Measurements from ENCODE around the gene GHRHR.

Gene GHRHR

DNA sequence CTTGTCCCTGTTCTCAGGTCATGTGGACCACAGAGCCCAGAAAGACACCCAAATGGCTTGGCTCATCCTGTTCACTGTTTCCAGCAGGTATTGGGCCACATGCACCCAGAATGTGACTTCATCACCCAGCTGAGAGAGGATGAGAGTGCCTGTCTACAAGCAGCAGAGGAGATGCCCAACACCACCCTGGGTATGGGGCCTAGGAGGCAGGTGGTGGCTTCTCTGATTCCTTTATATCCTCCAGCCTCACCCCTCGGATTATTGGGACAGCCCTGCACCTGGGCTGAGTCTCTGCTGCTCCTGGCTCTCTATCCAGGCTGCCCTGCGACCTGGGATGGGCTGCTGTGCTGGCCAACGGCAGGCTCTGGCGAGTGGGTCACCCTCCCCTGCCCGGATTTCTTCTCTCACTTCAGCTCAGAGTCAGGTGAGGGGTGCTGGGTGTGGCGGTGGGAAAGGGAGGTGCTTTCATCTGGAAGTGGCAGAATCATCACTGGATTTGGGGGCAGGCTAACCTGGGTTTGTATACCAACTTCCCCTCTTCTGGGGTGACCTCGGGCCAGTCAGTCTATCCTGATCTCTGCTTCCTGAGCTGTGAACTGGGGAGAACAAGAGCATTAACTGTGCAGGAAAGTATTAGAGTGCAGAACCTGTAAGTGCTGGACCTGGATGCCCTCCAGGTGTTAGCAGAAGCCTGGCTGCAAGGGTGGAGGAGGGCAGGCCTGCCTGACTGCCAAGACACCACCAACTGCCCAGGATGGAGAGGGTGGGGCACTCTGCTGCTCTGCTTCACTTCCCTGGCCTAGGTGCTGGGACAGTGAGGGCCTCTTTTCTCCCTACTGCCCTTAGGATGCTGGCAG, 5.2 kb downstream of the GHRHR start:
- DNase-seq, result no peak

DNA sequence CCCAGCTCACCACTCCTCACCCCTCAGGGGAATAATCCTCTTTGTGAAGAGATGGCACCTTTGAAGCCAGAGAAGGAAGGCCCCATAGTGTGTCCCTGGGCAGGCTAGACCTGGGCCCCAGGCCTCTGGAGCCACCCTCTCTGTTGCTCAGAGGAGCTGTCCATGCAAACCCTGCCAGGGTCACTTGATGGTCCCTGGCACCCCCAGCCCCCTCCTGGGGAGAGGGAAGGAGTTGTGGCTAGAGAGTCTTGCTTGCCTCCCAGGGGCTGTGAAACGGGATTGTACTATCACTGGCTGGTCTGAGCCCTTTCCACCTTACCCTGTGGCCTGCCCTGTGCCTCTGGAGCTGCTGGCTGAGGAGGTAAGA, 5.8 kb downstream of the GHRHR start:
- no peak for DNase-seq

DNA sequence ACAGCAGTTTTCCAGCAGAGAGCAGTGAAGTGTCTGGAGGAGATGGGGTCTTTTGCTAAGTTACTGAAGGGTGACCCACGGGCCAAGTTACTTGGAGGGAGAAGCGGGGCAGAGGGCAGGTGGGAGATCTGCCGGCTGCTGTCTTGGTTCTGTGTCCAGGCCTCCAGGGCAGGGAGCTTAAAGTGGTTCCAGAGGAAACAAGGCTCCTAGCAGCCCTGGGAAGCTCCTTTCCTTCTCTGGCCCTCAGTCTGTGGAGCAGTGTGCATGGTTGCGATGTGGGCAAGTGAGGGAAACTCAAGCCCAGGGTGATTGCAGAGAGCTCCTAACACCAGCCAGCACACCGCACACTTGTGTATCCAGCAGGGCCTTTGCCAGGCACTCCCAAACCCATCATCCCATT, 6.3 kb downstream of the GHRHR start:
- DNase-seq, result no peak

DNA sequence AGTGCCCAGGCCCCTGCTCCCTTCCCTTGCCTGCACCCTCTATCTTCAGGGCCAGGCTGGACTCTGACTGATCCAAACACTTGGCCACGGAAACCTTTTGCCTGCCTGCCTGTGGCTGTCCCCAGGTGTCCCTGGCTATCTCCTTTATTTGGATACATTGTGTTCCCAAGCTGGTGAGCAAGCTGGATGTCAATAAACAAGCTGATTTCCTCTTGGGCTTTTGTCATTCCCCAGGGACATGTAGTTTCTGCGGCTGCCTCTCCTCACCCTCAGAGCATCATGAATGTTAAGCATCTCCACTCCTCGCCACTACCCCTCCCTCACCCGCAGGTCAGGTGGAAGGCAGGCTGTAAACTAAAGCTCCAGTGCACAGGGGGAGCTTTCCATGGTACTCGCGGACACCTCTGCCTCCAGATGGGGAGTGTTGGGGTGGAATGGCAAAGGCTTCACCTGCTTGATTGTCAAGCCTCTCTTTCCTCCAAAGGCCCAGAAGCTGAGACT, 6.9 kb downstream of the GHRHR start:
- DNase-seq, result no peak

DNA sequence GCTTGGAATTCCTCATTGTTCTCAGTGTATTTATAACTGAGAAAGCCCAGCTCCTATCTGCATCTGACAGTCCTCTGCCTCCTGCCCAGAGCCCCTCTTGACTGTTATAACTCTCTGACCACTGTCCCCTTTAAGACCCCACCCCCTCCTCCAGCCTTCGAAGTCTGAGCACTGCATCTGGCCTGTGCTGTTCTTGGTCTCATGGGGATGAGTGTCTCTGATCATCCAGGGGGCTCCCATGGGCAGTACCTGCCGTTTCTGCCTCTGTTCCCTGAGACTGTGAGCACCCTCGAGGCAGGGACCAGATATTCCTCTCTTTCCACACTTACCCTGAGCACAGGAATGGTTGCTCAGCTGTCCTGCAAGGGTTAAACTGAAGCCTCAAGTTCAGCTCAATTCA, 7.7 kb downstream of the GHRHR start:
- DNase-seq, result no peak

DNA sequence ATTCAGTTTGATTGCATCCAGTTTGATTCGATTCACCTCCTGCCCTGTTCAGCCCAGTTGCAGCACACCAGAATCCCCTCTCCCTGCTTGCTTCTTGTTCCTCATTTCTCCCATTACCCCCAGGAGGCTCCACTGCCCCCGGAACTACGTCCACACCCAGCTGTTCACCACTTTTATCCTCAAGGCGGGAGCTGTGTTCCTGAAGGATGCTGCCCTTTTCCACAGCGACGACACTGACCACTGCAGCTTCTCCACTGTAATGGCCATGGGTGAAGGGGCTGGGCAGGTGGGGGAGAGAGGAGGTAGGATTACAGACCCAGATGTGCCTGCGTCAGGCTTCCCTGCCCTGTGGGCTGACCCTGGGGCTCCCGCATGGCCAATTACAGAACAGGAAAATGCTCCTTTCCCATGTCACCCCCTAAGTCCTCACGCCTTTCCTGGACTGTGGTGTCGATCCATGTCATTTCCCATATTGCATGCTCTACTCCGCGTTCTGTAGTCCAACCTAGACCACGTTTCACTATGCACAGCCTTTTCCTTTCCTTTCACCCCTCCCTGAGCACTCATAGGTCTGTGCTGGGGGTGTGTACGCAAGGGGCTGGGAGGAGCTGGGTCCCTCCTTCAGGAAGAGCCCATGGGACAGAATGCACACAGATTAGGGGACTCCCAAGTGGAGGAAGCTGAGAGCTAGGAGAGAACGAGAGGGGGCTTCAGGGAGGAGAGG, 8.2 kb downstream of the GHRHR start:
- no peak for DNase-seq

DNA sequence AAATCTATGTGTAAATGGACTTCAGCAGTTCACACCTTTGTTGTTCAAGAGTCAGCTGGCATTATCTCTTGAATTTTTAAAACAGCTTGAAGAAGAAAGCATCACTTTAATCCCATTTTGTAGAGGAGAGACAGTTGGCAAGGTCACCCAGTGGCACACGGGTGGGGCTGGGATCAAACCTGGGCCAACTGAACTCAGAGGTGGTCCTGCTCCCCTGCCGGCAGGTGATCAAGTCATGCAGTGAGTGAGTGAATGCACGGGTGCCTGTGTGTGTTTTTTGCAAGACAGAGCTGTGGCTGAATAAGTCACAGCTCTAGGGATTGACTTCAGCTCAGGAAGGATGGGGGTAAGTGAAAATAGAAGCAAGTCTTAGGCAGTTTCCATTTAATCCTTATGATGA, 9.5 kb downstream of the GHRHR start:
- DNase-seq, result no peak

DNA sequence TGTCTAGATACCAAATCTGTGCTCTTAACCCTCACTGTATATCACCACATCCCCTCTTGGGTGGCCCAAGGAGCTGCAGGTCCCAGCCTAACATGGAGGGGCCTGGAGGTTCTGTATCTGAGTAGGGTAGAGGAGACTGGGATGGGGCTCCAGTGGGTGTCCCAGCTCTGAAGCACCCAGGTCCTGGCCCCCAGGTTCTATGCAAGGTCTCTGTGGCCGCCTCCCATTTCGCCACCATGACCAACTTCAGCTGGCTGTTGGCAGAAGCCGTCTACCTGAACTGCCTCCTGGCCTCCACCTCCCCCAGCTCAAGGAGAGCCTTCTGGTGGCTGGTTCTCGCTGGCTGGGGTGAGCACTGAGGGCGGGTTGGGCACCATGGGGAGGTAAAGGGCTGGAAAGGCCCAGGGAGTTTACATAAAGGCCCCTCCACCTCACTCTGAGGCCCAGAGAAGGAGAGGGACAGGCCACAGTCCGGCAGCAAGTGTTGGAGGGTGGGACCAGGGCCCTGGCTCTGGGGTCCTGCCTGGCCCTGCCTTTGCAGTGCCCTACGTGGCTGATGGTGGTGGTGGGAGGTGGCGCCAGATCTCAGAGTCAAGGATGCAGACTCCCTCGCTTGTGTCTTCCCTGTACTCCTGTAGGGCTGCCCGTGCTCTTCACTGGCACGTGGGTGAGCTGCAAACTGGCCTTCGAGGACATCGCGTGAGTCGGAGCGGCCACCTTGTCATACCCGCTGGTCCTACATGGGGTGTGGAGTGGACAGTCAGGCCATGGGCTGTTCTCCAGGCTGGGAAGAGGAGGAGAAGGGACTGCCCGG, 10.2 kb downstream of the GHRHR start:
- no peak for DNase-seq

DNA sequence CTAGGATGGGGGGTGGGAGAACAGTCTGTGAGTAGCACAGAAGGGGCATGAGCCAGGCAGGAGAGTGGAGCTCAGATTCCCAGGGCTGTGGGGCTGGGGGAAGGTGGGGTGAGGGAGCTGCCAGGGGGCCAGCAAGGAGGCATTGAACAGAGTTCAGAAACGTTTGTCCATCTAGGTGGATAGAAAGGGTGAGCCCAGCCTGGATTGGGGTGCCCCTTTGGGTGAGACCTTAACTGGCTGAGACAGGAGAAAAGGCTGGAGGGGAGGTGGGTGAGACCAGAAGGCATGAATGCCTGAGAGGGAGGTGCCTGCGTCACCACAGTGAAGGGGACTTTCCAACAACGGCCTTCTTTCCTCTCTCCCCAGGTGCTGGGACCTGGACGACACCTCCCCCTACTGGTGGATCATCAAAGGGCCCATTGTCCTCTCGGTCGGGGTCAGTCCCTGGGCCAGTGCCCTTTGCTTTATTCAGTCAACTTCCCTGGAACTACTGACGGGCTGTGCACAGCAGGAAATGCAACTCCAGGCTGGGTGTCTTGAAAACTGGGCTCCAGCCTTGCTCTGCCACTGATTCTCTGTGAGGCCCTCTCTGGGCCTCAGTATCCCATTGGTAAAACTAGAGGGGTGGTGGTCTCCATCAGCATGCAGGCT, 11.0 kb downstream of the GHRHR start:
- peak; percentile 23 to 40 for DNase-seq

DNA sequence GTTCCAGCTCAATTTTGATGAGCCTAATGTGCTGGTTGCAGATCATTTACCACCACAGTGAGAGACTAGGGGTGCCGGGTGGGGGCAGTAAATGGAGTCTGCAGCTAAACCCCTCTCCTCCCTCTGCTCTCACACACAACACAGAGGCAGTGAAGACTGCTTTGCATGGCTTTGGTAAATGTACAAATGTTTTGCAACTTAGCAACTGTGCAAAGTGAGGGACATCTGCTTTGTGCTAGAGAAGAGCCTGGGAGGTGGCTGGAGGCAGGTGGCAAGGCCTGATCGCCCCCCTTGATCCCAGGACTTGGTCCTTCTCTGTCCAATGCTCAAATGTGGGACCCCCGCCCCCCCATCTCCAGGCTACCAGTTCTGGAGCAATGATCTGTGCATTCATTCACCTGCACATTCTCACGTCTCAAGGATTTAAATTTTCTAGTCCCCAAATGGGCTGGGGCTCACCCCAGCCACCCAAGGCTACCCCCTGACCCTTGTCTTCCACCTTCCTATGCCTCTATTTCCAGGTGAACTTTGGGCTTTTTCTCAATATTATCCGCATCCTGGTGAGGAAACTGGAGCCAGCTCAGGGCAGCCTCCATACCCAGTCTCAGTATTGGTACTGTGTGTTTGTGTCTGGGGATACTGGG, 11.6 kb downstream of the GHRHR start:
- DNase-seq, result no peak

DNA sequence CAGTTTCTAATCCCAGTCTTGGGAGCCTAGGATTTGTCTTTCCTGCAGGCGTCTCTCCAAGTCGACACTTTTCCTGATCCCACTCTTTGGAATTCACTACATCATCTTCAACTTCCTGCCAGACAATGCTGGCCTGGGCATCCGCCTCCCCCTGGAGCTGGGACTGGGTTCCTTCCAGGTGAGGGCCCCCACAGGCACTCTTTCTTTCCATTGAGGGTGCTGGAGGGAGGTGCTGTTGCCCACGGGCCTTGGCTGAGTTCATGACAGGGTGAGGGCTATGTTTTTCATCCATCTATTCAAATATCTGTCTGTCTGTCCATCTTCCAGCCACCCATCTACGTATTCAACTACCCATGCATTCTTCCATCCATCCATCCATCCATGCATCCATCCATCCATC, 12.6 kb downstream of the GHRHR start:
- DNase-seq, result no peak

DNA sequence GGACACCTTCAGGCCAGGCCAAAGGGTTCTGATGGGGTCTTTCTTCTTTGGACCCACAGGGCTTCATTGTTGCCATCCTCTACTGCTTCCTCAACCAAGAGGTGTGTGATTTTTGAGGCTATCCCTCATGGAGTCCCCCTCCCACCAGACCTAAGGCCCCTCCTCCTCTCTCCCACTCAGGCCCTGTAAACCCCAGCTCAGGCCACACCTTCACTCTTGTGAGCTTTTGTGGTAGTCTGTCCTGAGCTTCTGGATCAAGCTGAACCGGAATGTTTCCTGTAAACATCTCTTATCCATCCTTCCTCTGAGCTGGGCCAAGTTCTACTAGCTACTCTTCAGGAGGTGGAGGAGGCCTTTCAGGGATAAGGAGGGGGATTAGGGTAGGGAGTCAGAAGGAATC, 13.5 kb downstream of the GHRHR start:
- DNase-seq, result no peak

DNA sequence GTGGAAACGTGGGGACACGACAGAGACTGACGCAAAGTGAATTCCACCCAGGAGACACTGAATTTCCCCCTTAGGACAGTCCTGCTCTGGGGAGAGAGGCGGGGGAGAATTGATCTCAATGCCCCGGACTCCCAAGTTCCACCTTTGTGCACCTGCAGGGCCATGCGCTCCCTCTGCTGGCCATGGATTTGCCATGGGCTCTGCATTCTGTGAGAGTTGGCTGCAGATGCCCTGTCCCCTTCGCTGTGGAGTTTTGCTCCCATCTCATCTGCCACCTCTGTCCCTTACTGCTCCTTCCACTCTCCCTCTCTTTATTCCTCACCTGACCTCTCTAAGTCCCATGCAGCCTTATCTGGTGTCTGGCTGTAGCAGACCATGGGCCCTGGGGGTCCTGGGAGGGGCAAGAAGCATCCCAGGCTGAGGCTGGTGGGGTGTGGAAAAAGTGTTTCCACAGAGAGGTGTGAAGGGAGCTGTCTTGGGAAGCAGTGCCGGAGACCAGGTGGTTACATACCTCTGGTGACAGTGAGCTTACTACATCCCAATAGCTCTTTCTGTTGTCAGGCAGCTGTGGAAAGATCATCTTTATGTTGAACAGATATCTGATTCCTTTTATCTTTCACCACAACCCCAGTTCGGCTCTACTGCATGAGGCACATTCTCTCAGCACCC, 14.3 kb downstream of the GHRHR start:
- no peak for DNase-seq

DNA sequence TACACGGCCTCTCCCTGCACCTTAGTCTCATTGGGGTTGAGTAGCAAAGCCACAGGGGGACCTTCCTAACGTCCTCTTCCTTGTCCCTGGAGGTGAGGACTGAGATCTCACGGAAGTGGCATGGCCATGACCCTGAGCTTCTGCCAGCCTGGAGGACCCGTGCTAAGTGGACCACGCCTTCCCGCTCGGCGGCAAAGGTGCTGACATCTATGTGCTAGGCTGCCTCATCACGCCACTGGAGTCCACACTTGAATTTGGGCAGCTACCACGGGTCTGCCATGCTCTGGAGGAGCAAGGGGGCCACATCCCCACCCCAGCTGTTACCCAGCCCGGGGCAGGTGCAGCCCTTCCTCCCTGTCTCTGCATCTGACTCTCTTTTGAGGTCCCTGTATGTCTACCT, 15.3 kb downstream of the GHRHR start:
- DNase-seq, result no peak

DNA sequence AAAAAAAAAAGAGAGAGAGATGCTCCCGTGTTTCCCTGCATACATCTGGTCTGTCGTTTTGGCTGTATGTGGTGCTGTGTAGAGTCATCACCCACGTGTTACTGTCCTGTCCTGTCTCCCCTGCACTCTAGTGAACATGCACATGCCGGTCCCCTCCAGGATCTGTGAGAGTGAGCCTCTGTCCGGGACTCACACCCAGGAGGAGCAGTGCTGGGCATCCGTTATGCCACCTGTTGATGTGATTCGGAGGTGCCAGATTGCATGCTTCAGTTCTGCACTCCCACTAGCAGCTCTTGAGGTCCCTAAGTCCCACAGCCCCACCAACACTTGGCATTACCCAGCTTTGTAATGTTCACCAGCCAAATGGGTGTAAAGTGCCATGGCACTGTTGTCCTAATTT, 16.4 kb downstream of the GHRHR start:
- DNase-seq, result no peak

DNA sequence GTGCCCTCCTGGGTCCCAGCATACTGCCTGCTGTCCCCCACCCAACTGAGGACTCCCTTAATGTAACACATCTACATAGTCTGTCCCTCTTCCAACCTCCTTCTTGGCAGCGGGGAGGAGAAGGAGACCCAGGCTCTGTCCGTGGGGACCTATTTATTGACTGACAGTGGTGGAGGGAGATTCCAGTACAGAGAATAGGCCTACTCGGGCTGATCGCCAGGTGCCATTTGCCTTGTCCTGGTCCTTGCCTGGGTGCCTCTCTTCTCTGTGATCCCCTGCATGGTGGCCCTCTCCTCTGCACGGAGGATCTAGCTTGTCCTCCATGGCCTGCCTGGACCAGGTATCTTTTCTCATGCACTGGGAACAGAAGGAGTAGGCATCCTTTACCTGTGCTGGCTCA, 17.0 kb downstream of the GHRHR start:
- DNase-seq, result no peak

DNA sequence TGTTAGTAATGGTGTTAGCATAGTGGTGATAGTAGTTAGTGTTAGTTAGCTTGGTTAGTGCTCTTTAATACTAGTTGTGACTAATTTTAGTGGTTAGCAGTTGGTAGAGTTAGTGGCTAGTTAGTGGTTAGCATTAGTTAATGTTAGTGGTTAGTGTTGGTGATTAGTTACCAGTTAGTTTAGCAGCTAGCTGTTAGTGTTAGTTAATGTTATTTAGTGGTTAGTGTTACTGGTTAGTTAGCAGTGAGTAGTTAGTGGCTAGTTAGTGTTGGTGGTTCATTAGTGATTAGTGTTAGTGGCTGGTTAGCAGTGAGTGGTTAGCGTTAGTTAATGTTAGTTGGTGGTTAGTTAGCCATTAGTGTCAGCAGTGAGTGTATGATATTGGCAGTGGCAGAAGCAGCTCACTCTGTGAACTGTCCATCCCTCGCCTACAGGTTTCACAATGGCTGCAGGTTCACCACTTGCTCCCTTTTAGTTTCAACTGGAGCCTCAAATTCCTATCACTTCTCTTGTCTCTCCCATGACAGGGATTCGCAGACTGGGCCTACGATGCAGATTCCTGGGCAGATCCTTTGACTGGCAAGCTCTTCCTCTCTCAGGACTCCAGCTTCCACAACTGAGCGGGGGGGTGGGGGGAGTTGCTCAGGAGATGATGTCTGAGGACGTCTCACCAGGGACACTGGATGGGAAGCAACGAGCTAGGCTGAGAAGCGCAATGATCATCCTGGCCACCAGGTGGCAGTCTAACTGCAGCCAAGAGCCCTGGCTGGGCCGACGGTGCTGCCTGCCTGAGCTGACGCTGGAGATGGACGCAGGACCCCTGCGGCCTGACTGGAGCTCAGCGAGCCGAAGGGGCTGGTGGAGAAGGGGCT, 19.5 kb downstream of the GHRHR start:
- DNase-seq, result peak; percentile 62

DNA sequence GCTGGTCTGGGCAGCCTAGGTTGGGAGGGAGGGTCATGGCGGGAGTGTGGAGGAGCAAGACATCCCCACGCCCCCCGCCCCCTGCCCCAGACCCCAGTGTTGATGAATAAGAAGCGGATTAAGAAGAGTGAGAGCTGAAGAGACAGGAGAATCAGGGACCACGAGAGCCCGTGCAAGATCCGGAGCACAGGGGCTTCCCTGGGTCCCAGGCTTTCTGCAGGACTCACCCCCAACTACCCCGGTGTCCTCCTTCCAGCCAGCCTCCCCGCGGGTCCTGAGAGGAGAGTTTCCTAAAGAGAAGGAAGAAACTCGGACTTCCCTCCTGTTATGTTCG, 20.1 kb downstream of the GHRHR start:
- no peak for DNase-seq

DNA sequence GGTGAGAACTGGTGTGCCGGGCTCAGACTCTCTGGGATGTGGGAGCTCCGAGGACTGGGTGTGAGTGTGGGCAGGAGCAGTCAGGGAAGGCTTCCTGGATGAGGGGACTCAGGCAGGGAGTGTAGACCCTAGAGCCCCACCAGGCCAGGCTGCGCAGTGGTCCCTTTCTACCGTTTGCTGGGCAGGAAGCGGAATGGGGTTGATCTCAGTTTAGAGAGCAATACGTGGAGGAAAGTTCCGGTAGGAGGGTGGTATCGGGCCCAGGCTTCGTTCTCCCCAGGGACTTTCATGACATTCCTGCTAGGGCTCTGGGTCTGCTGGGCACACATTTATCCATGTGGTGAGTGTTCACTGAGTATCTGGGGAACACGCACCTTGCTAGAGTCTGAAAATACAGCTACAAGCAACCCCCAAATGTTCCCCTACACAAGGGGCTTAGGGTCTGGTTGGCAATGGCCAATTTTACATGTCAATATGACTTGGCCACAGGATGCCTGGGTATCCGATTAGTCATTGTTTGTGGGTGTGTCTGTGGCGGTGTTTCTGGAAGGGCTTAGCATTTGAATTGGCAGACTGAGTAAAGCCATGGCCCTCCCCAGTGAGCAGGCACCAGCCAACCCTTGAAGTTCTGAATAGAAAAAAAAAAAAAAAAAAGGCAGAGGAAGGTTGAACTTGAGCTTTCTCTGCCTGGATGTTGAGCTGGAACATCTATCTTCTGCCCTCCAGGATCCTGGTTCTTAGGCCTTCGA, 20.8 kb downstream of the GHRHR start:
- no peak for DNase-seq

DNA sequence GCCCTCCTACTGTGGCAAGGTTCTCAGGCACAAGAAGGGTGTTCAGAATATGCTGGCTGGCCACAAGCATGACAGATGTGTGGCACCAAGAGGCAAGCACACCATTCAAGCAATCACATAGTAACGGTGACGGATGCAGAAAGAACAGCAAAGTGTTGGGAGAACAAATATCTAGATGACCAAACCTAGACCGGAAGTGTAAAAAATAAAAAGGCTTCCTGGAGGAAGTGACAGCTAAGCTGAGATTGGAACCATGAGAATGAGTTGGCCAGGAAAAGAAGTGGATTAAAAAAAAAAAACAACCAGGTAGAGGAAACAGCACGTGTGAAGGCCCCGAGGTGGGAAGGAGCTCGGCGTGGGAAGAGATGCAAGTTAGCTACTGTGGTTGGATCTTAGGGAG, 22.0 kb downstream of the GHRHR start:
- DNase-seq, result no peak
